Measurements from ENCODE around the gene ITGB3.

DNA sequence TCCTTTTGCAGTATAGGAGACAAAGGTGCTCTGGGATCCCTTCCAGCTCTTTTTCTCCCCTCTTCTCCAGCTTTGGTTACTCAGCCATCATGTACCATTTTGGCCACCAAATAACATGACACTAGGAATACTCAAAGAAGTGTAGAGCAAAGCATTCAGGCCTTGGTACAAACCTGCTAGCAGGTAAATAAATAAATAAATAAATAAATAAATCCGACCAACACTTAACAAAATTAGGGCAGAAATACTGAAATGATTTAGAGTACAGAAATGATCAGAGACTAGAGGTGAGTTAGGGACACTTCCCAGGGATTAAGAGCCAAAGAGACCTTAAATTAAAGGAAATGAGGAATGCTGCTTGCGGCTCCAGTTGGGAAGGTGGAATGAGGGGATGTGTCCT lies 17.7 kb upstream of the ITGB3 start:
- no peak for TF ChIP-seq CTCF (IDR thresholded peaks at IDR 0.05; ENCODE audit: borderline replicate concordance, extremely low read depth, low read length, poor library complexity, severe bottlenecking)
- no peak for TF ChIP-seq EZH2 (IDR thresholded peaks at IDR 0.05; ENCODE audit: borderline replicate concordance, low read depth, low read length, severe bottlenecking)
